NCI-H1105 (cell line): ENCODE measurements around the gene KRTAP6-3.

Experiments used
- DNase-seq: peaks from one replicate; lab custom pipeline; 2025; lab: John Stamatoyannopoulos, UW

The KRTAP6-3 gene

GRCh38 chr21:30592140-30592539 lies at the start of gene KRTAP6-3:
TSS of gene KRTAP6-3 (plus strand) at chr21:30592440. CDS start at chr21:30592446, 6 bp downstream.
- DNase-seq = no peak

DNA sequence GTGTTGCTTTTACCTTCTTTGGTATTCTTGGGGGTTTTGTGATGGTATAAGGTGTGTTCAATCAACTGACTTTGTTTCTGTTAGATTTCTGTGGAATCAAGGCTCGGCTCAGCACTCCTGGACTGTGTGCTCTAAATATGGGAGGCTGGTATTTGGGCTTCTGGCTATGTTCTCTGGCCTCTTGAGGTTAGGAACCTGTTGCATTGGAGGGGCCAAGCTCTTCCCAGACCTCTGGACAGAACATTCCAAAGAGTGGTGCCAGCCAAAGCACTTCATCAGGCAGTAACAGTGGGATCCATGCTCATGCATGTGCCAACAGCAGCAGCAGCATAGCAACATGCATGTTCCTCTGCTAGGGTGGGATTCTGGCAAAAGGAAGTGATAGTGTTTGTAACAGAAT lies 39.5 kb upstream of the KRTAP6-3 start:
- DNase-seq = no peak

DNA sequence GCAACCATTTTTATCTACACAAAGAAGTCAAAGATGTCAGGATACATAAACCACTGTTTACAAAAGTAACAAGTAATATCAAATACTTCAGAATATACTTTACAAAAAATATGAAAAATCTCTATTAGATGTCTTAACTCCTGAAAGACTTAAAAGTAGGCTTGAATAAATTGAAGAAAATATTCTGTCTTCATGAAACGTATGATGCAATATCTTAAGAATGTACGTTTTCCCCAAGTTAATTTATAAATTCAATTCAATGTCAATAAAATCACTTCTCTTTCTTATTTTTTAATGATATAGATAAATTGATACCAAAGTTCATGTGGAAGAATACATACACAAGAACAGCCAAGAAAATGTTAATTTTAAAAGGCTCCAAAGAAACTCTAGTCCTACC lies 37.1 kb upstream of the KRTAP6-3 start:
- DNase-seq = no peak

DNA sequence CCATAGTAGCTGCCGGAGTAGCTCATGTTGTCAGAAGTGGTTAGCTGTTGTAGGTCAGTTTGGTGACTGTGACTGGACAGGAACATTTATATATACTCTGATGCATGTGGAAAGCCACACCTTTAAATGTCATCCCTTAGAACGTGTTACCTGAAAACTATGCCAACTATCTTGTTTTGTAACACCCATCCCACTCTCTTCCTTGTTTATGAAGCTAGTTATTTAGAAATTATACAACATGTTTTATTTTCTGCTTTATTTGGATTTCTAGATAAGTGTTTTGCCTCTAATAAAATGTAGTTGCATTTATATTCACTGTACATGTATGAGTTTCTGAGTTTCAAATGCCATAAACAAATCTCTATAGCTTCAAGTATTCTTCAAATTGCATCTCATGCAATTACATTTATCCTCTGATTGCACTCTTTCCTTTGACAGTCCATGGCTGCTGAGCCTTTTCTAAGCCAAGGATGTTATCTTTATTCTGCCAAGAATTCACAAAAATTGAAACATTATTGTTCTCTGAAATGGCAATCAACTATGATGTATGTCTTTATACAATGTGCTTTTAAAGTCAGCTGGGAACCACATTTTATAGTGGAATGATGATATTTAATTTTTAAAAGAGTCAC lies 30.9 kb upstream of the KRTAP6-3 start, which contains the start of gene KRTAP19-7:
Gene KRTAP19-7 (minus strand): TSS at position 51 of the 632 bp plus-strand sequence. CDS start 25 bp downstream, at position 26.
- no peak for DNase-seq

GRCh38 chr21:30561957-30562356 lies 30.3 kb upstream of the KRTAP6-3 start:
- no peak for DNase-seq

DNA sequence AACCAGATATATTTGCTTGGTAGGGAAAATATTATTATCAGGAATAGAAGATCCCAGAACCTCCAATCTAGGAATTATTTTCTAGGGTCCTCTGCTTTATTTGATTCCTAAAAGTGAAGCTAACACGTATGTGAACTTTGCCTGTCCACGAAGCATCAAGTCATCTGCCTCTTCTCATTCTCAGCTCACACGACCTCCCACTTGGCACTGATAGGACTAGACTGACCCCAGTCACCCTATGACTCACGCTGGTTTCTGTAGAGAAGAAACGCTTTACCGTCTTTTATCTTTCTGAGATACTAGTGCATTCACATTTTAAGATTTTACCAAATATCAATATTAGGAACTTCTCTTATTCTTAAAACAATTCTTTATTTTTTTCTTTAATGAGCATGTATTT lies 29.2 kb upstream of the KRTAP6-3 start:
- DNase-seq = no peak

DNA sequence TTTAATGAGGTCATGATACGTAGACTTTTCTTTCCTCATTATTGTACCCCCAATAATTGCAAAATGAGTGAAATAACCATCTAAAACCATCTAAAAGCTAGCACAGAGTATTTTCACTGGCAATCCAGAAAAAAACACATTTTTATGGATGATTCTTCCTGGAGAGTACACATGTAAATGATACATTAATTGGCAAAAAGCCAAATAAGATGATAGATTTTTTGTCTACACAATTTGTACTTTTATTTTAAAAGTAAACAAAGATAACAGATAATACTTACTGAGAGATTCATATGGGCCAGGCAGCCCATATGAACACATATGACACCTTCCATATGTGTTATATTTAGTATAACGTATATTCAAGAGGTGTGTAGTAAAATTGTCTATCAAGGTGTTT lies 28.6 kb upstream of the KRTAP6-3 start:
- DNase-seq = no peak

DNA sequence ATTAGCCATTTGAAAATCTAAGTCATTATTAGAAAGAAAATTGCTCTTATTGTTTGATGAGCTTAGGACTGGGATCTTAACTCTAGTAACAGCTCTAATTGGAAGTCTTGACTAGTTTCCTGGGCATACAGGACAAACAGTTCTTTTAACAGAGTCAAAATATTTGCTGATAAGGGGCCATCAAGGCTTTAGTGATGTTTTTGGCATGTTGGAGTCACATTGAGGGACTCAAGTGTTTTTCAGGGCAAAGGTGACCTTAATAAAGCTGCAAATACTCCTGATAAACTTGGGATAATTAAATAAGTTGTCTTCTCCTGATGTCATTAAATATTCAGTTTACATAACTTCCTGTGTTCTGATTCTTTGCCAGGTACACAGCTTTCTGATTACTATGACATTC lies 24.6 kb upstream of the KRTAP6-3 start:
- DNase-seq = no peak

- DNase-seq = no peak
Observed at GRCh38 chr21:30577766-30578165, 14.5 kb upstream of the KRTAP6-3 start.

- no peak for DNase-seq
Observed at GRCh38 chr21:30579346-30579745, 12.9 kb upstream of the KRTAP6-3 start.

DNA sequence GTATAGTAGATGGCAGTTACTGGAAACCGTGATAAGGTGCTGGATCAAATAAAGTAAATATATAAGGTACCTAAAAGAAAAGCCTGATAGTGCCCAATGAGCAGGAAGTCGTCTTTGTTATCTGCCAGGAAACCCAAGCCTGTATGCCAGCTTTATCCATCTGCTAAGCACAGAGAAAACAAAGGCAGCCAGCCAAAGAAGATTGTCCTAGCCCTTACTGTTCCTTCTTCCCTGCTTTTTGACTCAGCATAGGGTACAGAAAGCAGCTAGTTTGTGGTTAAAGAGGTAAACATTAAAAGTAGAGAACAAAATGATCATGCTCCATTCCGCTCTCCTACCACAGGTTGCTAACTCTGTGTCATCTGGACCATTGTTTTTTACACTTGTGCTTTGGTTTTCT lies 12.1 kb upstream of the KRTAP6-3 start:
- DNase-seq = no peak

- DNase-seq = no peak
Observed at GRCh38 chr21:30582870-30583269, 9.4 kb upstream of the KRTAP6-3 start.

- no peak for DNase-seq
Observed at GRCh38 chr21:30590297-30590696, 1.9 kb upstream of the KRTAP6-3 start, which contains the start of gene KRTAP22-2. TSS of gene KRTAP22-2 (minus strand) at chr21:30590397.

- DNase-seq = no peak
Observed at GRCh38 chr21:30598802-30599201, 6.6 kb downstream of the KRTAP6-3 start, which contains the start of gene KRTAP6-2. TSS of gene KRTAP6-2 (minus strand) at chr21:30598902. CDS start at chr21:30598874, 28 bp downstream.

- DNase-seq = no peak
Observed at GRCh38 chr21:30600787-30601186, 8.5 kb downstream of the KRTAP6-3 start, which contains the start of gene KRTAP22-1. TSS of gene KRTAP22-1 (plus strand) at chr21:30601087.

- DNase-seq = no peak
Observed at GRCh38 chr21:30605968-30606367, 13.7 kb downstream of the KRTAP6-3 start.

GRCh38 chr21:30612132-30612531 lies 19.9 kb downstream of the KRTAP6-3 start:
- DNase-seq = no peak

DNA sequence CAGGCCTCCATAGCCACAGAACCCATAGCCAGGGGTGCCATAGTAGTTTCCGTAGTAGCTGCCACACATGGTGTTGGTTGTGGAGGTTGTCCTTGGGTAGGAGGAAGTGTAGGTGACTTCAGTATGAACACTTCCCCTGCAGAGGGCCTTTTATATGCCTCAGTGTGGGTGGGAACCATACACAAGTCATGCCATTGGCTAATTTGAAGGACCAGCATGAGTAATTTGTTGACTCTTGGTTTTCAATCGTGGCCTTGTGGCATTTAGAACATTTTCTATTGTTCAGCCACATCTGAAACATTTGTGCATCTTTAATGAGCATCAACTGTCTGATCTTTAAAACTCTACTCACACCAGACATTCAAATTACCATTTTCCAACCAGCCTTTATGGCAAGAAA lies 21.6 kb downstream of the KRTAP6-3 start, which contains the start of gene KRTAP6-1:
Gene KRTAP6-1 (minus strand): TSS at position 95 of the 400 bp plus-strand sequence. CDS start 26 bp downstream, at position 69.
- no peak for DNase-seq

DNA sequence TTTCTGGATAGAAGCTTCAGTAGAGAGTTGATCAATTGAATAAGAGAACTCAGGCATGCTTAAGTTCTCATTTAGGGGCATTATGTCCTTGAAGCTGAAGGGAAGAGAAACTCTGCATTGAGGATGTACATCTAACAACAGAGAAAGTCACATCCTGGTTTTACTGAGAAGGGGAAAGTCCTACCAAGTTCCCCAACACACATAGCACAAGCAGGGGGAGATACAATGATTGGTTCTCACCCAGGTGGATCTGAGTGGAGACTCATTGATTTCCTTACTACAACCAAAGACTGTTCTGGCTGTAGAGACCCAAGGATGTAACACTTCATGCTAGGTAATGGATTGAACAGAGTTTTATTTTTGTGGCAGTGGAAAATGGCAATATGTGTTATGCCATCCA lies 23.0 kb downstream of the KRTAP6-3 start:
- no peak for DNase-seq

GRCh38 chr21:30616125-30616524 lies 23.9 kb downstream of the KRTAP6-3 start, which contains the start of gene KRTAP20-1:
TSS of gene KRTAP20-1 (plus strand) at chr21:30616425. CDS start at chr21:30616455, 30 bp downstream.
- no peak for DNase-seq

DNA sequence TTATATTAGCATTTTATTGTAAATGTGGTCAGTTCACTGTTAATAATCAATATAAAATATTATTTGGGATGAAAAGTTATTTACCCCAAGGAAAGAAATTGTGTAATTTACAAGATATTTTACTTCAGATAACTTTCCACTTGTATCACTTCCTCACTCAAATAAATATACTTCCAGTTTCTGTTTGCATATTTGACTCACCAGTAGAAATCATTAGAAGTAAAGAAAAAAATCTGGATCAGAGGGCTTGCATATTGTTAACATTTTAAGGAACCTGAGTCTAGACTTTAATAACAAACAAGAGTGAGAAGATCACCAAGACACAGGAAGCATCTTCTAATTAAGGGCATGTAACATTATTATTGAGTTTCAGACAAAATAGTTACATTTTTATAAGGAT lies 27.8 kb downstream of the KRTAP6-3 start:
- no peak for DNase-seq

DNA sequence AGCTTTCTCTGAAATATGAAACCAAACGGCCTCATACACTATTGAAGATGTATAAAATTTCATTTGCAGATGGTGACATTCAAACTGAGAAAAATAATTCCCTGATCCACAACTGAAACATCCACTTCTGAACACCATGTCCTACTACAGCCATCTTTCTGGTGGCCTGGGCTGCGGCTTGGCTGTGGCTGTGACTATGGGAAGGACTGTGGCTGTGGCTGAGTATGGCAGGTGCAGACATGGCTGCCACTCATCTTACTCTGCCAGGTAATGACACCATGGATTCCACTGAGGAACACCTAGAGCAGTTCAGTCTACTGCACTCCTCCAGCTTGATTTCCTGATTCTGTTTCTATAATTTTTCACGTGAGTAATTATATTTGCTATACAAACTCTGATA lies 28.3 kb downstream of the KRTAP6-3 start, which contains the start of gene KRTAP20-4:
Gene KRTAP20-4 (plus strand): TSS at position 106 of the 400 bp plus-strand sequence.
- DNase-seq = no peak

GRCh38 chr21:30623362-30623761 lies 31.1 kb downstream of the KRTAP6-3 start:
- no peak for DNase-seq
